GM10266 (cell line): ENCODE data around the gene OR6M1.
A peak's percentile ranks its signal among the peaks of the same experiment; 100 is the strongest.

Source experiments
- DNase-seq: peaks from one replicate; pipeline ENCODE4 v3.0.0; 2012; ENCODE audit errors: extremely low spot score
- TF ChIP-seq, protein P1 (sequence below): IDR thresholded peaks from 2 replicates; pipeline ENCODE4 v1.5.1; 2012; ENCODE audit warnings: mild to moderate bottlenecking, low read depth; ENCODE audit not compliant: control insufficient read depth, insufficient read depth; ENCODE audit errors: missing control alignments

Gene OR6M1

DNA sequence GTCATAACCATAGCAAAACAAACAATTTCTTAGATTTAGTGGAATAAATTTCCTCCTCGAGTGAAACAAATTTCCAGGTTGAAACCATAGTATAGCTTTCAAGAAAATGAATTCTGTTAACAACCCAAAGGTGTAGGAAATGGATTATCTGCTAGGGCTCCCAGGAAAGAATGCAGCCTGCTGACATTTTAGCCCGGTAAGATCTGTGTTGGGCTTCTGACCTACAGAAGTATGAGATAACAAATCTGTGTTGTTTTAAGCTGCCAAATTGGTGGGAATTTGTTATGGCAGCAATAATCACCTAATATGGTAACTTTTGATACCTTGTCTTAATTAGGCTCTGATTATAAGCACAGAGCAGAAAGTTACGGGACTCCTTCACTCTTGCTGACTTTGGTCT is 32.0 kb upstream of the OR6M1 start:
- TF ChIP-seq, protein P1, sequence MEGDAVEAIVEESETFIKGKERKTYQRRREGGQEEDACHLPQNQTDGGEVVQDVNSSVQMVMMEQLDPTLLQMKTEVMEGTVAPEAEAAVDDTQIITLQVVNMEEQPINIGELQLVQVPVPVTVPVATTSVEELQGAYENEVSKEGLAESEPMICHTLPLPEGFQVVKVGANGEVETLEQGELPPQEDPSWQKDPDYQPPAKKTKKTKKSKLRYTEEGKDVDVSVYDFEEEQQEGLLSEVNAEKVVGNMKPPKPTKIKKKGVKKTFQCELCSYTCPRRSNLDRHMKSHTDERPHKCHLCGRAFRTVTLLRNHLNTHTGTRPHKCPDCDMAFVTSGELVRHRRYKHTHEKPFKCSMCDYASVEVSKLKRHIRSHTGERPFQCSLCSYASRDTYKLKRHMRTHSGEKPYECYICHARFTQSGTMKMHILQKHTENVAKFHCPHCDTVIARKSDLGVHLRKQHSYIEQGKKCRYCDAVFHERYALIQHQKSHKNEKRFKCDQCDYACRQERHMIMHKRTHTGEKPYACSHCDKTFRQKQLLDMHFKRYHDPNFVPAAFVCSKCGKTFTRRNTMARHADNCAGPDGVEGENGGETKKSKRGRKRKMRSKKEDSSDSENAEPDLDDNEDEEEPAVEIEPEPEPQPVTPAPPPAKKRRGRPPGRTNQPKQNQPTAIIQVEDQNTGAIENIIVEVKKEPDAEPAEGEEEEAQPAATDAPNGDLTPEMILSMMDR = no peak

DNA sequence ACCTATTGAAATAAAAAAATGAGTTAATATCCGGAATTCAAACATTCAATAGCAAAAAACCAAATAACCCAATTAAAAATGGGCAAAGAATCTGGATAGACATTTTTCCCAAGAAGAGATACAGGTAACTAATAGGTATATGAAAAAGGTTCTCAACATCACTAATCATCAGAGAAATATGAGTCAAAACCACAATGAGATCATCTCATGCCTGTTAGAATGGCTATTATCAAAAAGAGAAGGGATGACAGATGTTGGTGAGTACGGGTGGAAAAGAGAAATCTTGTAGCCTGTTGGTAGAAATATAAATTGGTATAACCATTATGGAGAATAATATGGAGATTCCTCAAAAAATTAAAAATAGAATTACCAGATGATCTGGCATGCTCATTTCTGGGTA is 26.9 kb upstream of the OR6M1 start:
- no peak for DNase-seq
- TF ChIP-seq, protein P1 = no peak

More for the DNA sequence above, 32.0 kb upstream of the OR6M1 start:
- DNase-seq = no peak

DNA sequence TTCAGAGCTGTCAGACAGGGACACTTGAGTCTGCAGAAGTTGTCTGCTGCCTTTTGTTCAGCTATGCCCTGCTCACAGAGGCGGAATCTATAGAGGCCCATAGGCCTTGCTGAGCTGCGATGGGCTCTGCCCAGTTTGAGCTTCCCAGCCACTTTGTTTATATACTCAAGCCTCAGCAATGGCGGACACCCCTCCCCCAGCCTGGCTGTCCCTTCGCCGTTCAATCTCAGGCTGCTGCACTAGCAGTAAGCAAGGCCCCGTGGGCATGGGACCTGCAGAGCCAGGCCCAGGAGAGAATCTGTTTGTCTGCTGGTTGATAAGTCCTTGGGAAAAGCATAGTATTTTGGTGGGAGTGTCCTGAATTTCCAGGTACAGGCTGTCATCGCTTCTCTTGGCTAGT is 23.6 kb upstream of the OR6M1 start:
- DNase-seq = no peak
- TF ChIP-seq, protein P1 = no peak

DNA sequence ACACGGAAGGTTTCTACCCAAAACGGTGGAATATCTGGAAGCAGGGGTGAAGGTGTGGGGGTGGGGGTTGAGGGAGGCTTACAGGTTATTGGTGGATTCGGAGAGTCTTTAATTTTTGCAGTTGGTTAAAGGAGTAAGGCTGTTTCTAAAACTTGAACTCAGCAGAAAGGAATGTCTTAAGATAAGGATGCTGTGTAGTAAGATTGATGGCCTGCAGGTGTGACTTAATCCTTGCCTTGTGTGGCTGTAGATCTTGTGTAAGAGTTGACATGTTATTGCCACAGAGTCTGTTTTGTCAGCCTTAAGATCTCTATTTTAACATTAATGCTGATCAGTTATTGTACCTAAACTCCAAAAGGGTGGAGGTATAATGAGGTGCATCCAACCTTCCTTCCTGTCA is 16.4 kb upstream of the OR6M1 start:
- DNase-seq = no peak
- TF ChIP-seq, protein P1 = no peak

DNA sequence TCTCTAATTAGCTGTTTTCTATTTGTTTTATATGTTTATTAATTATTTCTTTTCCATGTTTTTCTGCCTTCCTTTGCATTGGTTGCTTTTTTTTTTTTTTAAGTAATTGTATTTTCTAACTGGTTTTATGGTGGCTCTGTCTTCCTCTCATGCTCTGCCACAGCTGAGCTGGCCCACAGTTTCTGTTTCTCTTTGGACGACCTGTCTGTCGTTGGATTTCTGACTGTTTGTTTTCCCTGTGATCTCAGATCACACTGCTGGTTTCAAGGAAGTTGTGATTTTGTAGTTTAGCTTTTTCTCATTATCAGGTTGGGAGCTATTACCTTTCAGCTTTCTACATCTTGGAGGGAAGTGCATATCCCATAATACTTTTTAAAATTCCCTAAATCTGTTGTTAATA is 15.9 kb upstream of the OR6M1 start:
- DNase-seq = peak; percentile 17

DNA sequence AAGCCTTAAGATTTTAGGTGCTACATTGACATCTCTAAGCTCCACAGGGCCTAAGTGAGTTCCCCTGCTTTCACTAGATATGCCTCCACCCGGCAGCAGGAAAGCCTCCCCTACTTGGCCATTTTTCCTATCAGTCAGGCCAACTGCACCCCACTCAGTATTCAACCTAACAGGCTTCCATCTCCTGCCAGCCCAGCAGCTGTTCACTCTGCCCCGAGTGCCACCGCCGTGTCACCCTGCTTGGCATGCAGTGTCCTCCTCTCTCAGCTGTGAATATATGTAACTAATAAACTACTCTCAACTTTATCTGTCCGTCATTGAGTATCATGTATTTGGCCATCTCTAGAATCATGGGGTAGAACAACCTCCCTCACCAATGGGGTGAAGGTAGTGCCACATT is 9.0 kb upstream of the OR6M1 start:
- no peak for DNase-seq
- TF ChIP-seq, protein P1 = no peak

More for the DNA sequence above, 15.9 kb upstream of the OR6M1 start:
- TF ChIP-seq, protein P1 = no peak

DNA sequence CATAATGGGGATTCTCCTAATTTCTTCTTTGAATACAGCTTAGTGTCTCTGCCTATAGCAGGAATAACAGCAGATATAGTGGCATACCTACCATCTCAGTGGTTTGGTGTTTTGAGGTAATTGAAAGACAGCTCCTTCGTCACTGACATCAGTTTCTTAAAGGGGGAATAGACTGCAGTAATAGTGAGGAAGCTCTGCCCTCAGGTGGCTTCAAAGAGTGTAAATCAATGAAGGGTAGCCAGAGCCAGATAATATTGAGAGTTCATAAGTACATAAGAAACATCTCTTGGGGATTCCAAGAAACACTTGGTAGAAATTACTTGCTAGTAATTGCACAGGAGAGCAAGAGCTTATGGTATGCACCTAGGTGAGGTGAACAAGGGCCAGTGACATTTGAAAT is 4.4 kb downstream of the OR6M1 start:
- TF ChIP-seq, protein P1 = no peak

More for the DNA sequence above, 4.4 kb downstream of the OR6M1 start:
- no peak for DNase-seq
